GM15510 (cell line): ENCODE data around the gene PUS3.

Source experiments
- POLR2A ChIP-seq: IDR thresholded peaks from 3 replicates; pipeline ENCODE4 v1.6.1; 2011; ENCODE audit warnings: borderline replicate concordance; ENCODE audit not compliant: insufficient read length; ENCODE audit errors: extremely low read depth

PUS3 gene

GRCh38 chr11:125943661-125944349 is 40.8 kb upstream of the PUS3 start:
- no peak for TF ChIP-seq POLR2A

GRCh38 chr11:125942771-125943428 is 39.9 kb upstream of the PUS3 start:
- no peak for TF ChIP-seq POLR2A

- no peak for TF ChIP-seq POLR2A
These were observed 38.9 kb upstream of the PUS3 start for GRCh38 chr11:125941619-125942611.

- no peak for TF ChIP-seq POLR2A
These were observed 38.2 kb upstream of the PUS3 start for GRCh38 chr11:125941267-125941618.

- TF ChIP-seq POLR2A = no peak
These were observed 37.1 kb upstream of the PUS3 start for GRCh38 chr11:125940145-125940544.

GRCh38 chr11:125939081-125939521 is 36.1 kb upstream of the PUS3 start:
- TF ChIP-seq POLR2A = no peak

- TF ChIP-seq POLR2A = no peak
These were observed 35.4 kb upstream of the PUS3 start for GRCh38 chr11:125938418-125938817.

GRCh38 chr11:125935618-125936199 is 32.7 kb upstream of the PUS3 start:
- TF ChIP-seq POLR2A = no peak

GRCh38 chr11:125935056-125935455 is 32.0 kb upstream of the PUS3 start:
- no peak for TF ChIP-seq POLR2A

- no peak for TF ChIP-seq POLR2A
These were observed 31.5 kb upstream of the PUS3 start for GRCh38 chr11:125934473-125934872.

- TF ChIP-seq POLR2A = no peak
These were observed 30.2 kb upstream of the PUS3 start for GRCh38 chr11:125933030-125933813.

- TF ChIP-seq POLR2A = no peak
These were observed 29.3 kb upstream of the PUS3 start for GRCh38 chr11:125932301-125932700.

GRCh38 chr11:125931668-125932067 is 28.7 kb upstream of the PUS3 start:
- no peak for TF ChIP-seq POLR2A

GRCh38 chr11:125931116-125931515 is 28.1 kb upstream of the PUS3 start:
- TF ChIP-seq POLR2A = no peak
